ENCODE results near the gene ELF1.
A peak's percentile ranks its signal among the peaks of the same experiment; 100 is the strongest.

DNA sequence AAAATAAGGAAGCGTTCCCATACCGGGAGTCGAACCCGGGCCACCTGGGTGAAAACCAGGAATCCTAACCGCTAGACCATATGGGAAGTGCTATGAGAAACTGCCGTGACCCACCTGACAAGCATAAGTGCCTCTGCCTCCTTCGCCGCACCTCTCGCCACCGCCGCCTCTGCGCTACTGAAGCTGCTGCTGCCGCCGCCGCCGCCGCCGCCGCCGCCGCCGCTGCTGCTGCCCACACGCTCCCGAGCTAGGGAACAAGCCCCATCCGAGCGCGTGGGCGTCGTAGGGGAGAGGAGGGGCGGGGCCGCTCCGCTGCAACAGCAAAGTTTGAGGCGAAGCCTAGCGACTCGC lies 41.6 kb upstream of the ELF1 start:
- TF ChIP-seq, protein P1, sequence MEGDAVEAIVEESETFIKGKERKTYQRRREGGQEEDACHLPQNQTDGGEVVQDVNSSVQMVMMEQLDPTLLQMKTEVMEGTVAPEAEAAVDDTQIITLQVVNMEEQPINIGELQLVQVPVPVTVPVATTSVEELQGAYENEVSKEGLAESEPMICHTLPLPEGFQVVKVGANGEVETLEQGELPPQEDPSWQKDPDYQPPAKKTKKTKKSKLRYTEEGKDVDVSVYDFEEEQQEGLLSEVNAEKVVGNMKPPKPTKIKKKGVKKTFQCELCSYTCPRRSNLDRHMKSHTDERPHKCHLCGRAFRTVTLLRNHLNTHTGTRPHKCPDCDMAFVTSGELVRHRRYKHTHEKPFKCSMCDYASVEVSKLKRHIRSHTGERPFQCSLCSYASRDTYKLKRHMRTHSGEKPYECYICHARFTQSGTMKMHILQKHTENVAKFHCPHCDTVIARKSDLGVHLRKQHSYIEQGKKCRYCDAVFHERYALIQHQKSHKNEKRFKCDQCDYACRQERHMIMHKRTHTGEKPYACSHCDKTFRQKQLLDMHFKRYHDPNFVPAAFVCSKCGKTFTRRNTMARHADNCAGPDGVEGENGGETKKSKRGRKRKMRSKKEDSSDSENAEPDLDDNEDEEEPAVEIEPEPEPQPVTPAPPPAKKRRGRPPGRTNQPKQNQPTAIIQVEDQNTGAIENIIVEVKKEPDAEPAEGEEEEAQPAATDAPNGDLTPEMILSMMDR (IDR thresholded peaks at IDR 0.05), result no peak
- TF ChIP-seq POLR2AphosphoS5 (IDR thresholded peaks at IDR 0.05; ENCODE audit: low read depth, low read length) (no peak; the same call in 1 of the 2 replicates), SIN3A (IDR thresholded peaks at IDR 0.05; ENCODE audit: borderline replicate concordance, insufficient read depth, low read depth, low read length) (0 out of 2 replicates have a peak, but pooled peaks have one; percentile 55), TCF7L2 (IDR thresholded peaks at IDR 0.05; ENCODE audit: low read depth, low read length) (no peak)
- TF ChIP-seq, protein P2, sequence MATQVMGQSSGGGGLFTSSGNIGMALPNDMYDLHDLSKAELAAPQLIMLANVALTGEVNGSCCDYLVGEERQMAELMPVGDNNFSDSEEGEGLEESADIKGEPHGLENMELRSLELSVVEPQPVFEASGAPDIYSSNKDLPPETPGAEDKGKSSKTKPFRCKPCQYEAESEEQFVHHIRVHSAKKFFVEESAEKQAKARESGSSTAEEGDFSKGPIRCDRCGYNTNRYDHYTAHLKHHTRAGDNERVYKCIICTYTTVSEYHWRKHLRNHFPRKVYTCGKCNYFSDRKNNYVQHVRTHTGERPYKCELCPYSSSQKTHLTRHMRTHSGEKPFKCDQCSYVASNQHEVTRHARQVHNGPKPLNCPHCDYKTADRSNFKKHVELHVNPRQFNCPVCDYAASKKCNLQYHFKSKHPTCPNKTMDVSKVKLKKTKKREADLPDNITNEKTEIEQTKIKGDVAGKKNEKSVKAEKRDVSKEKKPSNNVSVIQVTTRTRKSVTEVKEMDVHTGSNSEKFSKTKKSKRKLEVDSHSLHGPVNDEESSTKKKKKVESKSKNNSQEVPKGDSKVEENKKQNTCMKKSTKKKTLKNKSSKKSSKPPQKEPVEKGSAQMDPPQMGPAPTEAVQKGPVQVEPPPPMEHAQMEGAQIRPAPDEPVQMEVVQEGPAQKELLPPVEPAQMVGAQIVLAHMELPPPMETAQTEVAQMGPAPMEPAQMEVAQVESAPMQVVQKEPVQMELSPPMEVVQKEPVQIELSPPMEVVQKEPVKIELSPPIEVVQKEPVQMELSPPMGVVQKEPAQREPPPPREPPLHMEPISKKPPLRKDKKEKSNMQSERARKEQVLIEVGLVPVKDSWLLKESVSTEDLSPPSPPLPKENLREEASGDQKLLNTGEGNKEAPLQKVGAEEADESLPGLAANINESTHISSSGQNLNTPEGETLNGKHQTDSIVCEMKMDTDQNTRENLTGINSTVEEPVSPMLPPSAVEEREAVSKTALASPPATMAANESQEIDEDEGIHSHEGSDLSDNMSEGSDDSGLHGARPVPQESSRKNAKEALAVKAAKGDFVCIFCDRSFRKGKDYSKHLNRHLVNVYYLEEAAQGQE (IDR thresholded peaks at IDR 0.05; ENCODE audit: insufficient read depth in 1 of 2, low read depth in 2 of 2, low read length in 1 of 2), result no peak

All from Panc1 (cell line).